DMS53 treated with DMSO at 0.1 percent for 48 hours (cell line): ENCODE measurements around the gene IYD.

Experiments used
- DNase-seq: peaks from one replicate; lab custom pipeline; 2025; ENCODE audit not compliant: unreplicated experiment; lab: John Stamatoyannopoulos, UW

Gene IYD, protein sequence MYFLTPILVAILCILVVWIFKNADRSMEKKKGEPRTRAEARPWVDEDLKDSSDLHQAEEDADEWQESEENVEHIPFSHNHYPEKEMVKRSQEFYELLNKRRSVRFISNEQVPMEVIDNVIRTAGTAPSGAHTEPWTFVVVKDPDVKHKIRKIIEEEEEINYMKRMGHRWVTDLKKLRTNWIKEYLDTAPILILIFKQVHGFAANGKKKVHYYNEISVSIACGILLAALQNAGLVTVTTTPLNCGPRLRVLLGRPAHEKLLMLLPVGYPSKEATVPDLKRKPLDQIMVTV

GRCh38 chr6:150368762-150369161 lies at the start of gene IYD:
TSS of gene IYD (plus strand) at chr6:150369012. CDS start at chr6:150369032, 20 bp downstream.
- no peak for DNase-seq

GRCh38 chr6:150319924-150320323 lies 48.9 kb upstream of the IYD start:
- DNase-seq: no peak

DNA sequence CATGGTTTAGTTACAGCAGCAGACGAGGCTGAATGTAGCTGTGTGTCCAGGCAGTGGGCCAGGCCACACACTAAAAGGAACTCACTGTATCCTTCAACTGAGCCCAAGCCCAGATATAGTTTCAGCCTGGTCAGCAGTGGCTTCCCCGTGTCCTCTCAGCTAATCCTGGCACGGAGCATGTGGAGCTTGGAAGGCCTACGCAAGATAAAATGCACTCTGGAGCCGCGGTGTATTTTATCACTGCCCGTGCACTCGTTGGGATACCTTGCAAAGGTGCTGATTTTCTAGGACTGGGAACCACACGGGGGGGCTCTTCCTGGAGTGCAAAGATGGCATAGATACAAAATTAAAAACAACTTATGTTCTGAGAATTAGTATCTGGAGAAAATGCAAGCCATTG lies 48.4 kb upstream of the IYD start:
- DNase-seq: no peak

DNA sequence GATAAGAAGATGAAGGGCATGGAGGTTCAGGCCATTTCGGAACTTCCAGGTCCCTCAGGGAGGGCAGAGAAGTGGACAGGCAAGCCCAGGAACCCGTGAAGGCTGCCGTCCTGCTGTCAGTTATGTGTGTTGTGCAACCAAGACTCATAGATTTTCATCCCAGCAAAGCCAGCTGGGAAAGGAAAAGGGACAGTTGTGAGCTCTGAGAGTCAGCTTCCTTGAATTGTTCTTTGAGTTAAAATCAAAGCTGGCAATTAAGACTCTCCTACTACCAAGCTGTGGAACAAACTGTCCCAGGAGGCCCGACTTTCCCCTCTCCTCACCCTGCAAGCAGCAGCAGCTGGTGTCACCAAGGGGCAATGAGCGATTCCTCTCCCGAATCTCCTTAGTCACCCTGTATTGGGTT lies 46.3 kb upstream of the IYD start:
- no peak for DNase-seq

- no peak for DNase-seq
Measured at GRCh38 chr6:150323205-150323604, 45.6 kb upstream of the IYD start.

GRCh38 chr6:150324044-150324443 lies 44.8 kb upstream of the IYD start:
- no peak for DNase-seq

DNA sequence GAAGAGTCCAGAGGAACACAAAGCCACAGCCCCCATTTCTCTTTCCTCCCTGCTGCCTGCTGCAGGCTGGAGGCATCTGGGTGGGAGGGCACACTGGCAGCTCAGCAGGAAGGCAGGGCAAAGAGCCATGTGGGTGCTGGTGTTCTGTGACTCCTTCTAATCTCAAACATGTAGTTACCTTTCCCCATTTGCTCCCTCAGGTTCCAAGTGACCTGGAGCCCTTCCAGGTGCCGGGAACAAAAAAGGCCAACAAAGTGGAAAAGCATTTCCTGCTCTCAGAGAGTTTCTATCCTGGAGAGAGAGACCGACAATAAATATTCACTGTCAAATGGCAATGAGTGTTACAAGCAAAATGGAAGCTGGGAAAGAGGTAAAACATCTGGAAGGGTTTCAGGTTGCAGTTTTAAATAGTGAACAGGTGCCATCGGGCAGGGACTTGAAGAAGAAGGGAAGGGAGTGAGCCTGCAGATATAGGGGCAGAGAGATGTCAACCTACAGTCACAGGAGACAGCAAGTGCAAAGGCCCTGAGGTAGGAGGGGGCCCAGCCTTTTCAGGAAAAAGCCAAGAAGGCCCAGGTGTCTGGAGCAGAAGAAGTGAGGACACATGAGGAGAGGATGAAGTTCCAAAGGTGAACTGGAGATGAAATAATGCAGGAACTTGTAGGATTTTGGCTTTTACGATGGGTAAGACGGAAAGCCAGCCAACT lies 43.6 kb upstream of the IYD start:
- DNase-seq: no peak

GRCh38 chr6:150327117-150327774 lies 41.6 kb upstream of the IYD start:
- no peak for DNase-seq

DNA sequence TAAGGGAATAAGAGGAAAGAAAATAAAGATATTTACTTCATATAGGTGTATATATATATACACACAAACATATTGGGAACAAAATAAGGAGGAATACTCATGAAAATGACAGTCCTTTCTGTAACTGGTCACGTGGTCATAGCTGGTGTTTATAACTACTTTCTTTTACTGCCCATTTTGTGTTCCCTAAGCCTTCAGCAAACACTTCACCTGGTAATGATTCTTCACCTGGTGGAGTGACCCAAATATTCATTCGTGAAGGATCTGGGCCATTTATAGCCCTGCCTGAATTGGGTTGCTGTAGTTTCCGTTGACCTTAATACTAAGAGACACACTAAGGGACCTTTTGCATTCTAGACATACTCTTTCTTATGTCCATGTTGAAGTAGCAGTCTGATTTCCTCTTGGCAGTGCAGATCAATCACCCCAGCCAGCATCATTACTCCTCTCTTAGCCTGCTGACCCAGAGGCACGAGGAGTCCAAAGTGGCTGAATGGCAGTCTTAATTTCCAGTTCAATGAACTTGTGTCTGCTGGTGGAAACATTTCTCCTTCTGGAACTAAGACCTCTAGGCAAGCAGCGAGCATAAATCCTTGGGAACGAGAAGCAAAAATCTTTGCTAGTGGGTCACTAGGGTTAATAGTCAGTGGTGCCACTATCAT lies 39.9 kb upstream of the IYD start:
- DNase-seq: peak; percentile 47

DNA sequence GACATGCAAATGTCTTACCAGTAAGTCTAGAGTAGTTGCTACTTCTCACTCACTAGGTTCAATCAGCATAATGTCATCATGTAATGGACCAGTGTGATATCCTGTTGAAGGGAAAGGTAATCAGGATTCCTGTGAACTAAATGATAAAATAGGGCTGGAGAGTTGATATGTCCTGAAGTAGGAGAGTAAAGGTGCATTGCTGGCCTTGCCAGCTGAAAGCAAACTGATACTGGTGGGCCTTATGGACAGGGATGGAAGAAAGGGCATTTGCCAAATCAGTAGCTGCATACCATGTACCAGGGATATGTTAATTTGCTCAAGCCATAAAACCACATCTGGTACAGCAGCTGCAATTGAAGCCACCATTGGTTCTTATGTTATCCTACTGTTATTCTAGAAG lies 37.5 kb upstream of the IYD start:
- DNase-seq: no peak

- DNase-seq: no peak
Measured at GRCh38 chr6:150332939-150333584, 35.8 kb upstream of the IYD start.

GRCh38 chr6:150333585-150333941 lies 35.2 kb upstream of the IYD start:
- DNase-seq: no peak

GRCh38 chr6:150334790-150335783 lies 33.7 kb upstream of the IYD start:
- peak; percentile 36 for DNase-seq

DNA sequence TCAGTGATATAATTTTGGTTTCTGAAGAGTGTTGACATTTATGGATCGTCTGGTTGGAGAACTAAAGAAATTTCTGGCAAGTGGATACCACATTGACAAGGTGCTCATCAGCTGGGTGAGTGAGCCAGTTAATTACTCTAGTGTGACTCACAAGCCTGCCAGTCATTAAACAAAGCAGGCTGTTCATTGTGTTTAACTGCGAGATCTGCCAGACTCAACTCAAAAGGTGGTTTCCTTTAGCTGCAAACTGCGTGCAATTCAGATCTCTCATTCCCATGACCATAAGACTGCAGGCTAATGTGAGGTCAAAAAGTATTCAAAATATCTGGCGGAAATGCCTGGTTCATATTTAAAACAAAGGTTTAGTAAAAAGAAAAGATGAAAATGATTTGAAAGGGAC lies 32.5 kb upstream of the IYD start:
- DNase-seq: peak; percentile 32

GRCh38 chr6:150336708-150337107 lies 32.1 kb upstream of the IYD start:
- no peak for DNase-seq

DNA sequence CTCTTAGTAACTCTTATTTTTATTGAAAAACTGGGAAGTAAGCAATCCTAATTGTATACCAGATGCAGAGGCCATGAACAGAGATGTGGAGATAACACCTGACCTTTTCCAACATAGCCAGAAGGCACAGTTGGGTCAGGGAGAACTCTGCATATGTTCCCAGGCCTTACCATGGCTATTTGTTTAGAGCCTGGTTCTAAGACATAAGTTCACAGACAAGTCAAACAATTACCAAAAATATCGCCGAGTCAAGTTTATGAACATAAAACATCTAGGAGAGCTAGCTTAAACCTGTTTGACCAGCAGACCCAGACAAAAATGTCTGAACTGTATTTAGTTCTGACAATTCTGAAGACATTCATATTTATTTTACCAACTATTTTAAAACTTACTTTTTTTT lies 26.7 kb upstream of the IYD start:
- no peak for DNase-seq

DNA sequence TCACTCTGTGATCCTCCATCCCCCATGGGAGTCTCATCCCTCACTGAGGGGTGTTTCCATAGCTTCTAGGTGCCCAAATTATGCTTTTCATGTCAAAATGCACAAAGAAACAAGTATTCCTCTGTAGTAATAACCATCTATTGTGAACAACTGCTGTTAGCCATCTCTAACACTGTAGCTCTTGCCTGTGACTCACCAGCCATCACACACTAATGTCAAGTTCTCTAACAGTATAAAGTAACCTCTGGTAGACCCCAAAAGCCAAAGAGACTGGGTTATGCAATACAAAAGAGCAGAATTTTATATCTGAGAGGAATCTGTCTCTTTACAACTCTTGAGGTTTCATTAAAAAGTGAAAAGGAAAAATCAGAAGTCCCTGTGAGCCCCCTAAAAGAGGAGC lies 25.4 kb upstream of the IYD start:
- DNase-seq: no peak

DNA sequence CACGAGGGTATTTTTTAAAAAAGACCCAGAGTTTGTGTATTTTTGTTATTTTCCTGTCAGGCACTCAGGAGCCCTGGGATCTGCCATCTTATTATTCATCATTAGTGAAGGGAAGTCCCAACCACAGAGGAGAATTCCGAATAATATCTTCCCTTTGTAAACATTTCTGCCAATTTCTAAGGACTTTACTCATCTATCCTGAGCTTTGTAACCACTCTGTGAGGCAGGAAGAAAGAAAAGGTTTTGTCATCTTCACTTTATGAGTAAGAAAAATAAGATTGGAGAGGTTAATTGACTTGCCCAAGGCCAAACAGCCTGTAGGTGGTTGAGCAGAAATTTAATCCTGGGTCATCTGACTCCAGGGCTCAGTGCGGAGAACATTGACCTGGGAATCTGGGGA lies 23.0 kb upstream of the IYD start:
- DNase-seq: no peak

DNA sequence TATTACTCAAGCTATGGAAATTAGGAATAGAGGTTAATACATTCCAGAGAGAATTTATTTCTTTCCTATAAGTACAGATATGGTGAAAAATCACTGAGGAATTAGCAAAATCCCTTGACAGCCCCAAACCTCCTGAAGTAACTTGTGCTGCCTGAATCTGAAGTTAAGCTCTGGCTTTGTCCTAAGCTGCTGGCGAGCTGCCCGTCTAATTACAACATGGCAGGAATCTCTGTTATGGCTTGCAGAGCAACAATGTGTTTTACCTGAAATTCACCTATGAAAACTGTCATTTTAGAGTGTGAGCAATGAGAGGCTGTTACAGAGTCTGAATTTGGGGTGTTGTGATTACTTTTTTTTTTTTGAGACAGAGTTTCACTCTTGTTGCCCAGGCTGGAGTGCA lies 22.5 kb upstream of the IYD start:
- DNase-seq: no peak

DNA sequence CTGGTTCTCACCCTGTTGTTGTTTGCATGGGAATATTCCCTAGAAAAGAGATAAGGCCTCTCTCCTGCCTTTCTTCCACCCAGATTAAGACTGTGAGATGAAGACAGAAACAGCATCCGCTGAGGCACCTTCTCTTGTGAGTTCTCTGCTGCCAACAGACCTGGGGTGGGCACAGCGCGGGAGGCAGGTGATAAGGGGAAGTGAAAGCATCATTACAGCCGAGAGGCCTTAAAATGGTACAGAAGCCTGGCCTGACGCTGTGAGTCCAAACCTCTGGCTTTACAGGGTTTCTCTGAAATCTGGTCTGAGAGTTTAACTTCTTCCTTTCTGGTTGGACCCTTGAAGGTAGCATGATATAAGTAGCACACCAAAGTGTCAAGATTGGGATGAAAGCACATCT lies 21.0 kb upstream of the IYD start:
- no peak for DNase-seq
